ENCODE data around the gene PTPRG. TPM values are rescaled to one million over a fixed set of nuclear protein-coding genes. Genes with fewer than 3 reads are reported as not detected.

PTPRG gene
- total RNA-seq, 1 experiment from 2014 or later = 0.74 TPM

DNA sequence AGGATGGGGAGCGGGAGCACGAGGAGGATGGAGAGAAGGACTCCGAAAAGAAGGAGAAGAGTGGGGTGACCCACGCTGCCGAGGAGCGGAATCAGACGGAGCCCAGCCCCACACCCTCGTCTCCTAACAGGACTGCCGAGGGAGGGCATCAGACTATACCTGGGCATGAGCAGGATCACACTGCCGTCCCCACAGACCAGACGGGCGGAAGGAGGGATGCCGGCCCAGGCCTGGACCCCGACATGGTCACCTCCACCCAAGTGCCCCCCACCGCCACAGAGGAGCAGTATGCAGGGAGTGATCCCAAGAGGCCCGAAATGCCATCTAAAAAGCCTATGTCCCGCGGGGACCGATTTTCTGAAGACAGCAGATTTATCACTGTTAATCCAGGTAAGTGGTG lies 642.2 kb downstream of the PTPRG start:
- H3K4me1 ChIP-seq (ENCODE audit: control insufficient read depth, insufficient read depth, low read length) = no peaks in the 10 kb centered on the region
- ChIA-PET POLR2A (no interaction called here), CTCF (no interaction called here)
- no peak overlapping the region for H3K4me3 ChIP-seq (ENCODE audit: low read depth in 2 of 2, low read length in 2 of 2)
- DNase-seq (ENCODE audit: low read depth, low spot score) = no peak
- H3K27ac ChIP-seq (ENCODE audit: low read length) = no peak overlapping the region
- no peaks in the 10 kb centered on the region for H3K36me3 ChIP-seq (ENCODE audit: control insufficient read depth, insufficient read depth, low read length)
- ATAC-seq = no peak
- TF ChIP-seq, protein P1, sequence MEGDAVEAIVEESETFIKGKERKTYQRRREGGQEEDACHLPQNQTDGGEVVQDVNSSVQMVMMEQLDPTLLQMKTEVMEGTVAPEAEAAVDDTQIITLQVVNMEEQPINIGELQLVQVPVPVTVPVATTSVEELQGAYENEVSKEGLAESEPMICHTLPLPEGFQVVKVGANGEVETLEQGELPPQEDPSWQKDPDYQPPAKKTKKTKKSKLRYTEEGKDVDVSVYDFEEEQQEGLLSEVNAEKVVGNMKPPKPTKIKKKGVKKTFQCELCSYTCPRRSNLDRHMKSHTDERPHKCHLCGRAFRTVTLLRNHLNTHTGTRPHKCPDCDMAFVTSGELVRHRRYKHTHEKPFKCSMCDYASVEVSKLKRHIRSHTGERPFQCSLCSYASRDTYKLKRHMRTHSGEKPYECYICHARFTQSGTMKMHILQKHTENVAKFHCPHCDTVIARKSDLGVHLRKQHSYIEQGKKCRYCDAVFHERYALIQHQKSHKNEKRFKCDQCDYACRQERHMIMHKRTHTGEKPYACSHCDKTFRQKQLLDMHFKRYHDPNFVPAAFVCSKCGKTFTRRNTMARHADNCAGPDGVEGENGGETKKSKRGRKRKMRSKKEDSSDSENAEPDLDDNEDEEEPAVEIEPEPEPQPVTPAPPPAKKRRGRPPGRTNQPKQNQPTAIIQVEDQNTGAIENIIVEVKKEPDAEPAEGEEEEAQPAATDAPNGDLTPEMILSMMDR (IDR thresholded peaks at IDR 0.05) = no peak
- no peak for TF ChIP-seq TCF7L2 (IDR thresholded peaks at IDR 0.05; ENCODE audit: low read depth, low read length)
- no peak for TF ChIP-seq POLR2AphosphoS5 (IDR thresholded peaks at IDR 0.05; ENCODE audit: low read depth, low read length)
- TF ChIP-seq SIN3A (IDR thresholded peaks at IDR 0.05; ENCODE audit: borderline replicate concordance, insufficient read depth, low read depth, low read length) = no peak
- TF ChIP-seq, protein P2, sequence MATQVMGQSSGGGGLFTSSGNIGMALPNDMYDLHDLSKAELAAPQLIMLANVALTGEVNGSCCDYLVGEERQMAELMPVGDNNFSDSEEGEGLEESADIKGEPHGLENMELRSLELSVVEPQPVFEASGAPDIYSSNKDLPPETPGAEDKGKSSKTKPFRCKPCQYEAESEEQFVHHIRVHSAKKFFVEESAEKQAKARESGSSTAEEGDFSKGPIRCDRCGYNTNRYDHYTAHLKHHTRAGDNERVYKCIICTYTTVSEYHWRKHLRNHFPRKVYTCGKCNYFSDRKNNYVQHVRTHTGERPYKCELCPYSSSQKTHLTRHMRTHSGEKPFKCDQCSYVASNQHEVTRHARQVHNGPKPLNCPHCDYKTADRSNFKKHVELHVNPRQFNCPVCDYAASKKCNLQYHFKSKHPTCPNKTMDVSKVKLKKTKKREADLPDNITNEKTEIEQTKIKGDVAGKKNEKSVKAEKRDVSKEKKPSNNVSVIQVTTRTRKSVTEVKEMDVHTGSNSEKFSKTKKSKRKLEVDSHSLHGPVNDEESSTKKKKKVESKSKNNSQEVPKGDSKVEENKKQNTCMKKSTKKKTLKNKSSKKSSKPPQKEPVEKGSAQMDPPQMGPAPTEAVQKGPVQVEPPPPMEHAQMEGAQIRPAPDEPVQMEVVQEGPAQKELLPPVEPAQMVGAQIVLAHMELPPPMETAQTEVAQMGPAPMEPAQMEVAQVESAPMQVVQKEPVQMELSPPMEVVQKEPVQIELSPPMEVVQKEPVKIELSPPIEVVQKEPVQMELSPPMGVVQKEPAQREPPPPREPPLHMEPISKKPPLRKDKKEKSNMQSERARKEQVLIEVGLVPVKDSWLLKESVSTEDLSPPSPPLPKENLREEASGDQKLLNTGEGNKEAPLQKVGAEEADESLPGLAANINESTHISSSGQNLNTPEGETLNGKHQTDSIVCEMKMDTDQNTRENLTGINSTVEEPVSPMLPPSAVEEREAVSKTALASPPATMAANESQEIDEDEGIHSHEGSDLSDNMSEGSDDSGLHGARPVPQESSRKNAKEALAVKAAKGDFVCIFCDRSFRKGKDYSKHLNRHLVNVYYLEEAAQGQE (IDR thresholded peaks at IDR 0.05; ENCODE audit: insufficient read depth in 1 of 2, low read depth in 2 of 2, low read length in 1 of 2) = no peak
- in situ Hi-C loops (cut with HindIII; ENCODE audit: low pct_unique_long_range_greater_than_20kb, low sequenced_read_pairs) = no loop called here
- no TSS peak for BruUV-seq (replicated peaks)
- no peaks in the 10 kb centered on the region for H3K27me3 ChIP-seq (ENCODE audit: control insufficient read depth, insufficient read depth, low read length)
- H3K9me3 ChIP-seq (ENCODE audit: control insufficient read depth, insufficient read depth, low read depth, low read length) = no peaks in the 10 kb centered on the region
- intact Hi-C loops (cut with micrococcal nuclease; ENCODE audit: unreplicated experiment) = loop anchor here (10.0 kb wide), 1 partner anchor 131 kb away; no protein-coding TSS in a partner anchor

DNA sequence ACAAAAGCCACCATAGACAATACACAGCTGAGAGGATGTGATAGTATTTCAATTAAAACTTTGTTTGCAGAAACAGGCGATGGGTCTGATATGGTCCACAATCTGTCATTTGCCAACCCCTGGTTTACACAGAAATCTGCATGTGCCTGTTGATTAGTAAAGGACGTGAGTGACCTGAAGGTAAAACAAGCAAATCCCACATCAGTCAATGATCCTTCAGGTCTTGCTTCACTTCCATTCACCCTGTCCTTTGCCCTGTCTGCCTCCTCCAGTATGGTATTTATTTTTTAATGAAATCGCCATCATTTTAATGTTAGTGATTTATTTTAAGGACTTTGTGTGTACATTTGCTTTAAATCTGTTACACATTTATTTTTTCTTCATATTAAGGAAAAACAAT lies 645.8 kb downstream of the PTPRG start:
- DNase-seq (ENCODE audit: low read depth, low spot score) (no peak), ATAC-seq (no peak)
- Histone ChIP-seq H3K36me3 (ENCODE audit: control insufficient read depth, insufficient read depth, low read length) (no peaks in the 10 kb centered on the region), H3K4me3 (ENCODE audit: low read depth in 2 of 2, low read length in 2 of 2) (no peak overlapping the region), H3K27ac (ENCODE audit: low read length) (no peak overlapping the region), H3K27me3 (ENCODE audit: control insufficient read depth, insufficient read depth, low read length) (no peaks in the 10 kb centered on the region), H3K4me1 (ENCODE audit: control insufficient read depth, insufficient read depth, low read length) (peaks cover 3% of the 10 kb centered on the region; the same call in 1 of the 2 replicates), H3K9me3 (ENCODE audit: control insufficient read depth, insufficient read depth, low read depth, low read length) (no peaks in the 10 kb centered on the region)
- BruUV-seq (replicated peaks) = no TSS peak
- CTCF ChIA-PET = interaction anchor here (0.7 kb wide), 1 partner anchor 54 kb away, joined by 9 read pairs; no protein-coding TSS in a partner anchor
- in situ Hi-C loops (cut with HindIII; ENCODE audit: low pct_unique_long_range_greater_than_20kb, low sequenced_read_pairs) = no loop called here
- intact Hi-C loops (cut with micrococcal nuclease; ENCODE audit: unreplicated experiment) = loop anchor here (10.0 kb wide), 1 partner anchor 128 kb away; no protein-coding TSS in a partner anchor
- POLR2A ChIA-PET = no interaction called here
- TF ChIP-seq POLR2AphosphoS5 (IDR thresholded peaks at IDR 0.05; ENCODE audit: low read depth, low read length) (no peak), TCF7L2 (IDR thresholded peaks at IDR 0.05; ENCODE audit: low read depth, low read length) (no peak), SIN3A (IDR thresholded peaks at IDR 0.05; ENCODE audit: borderline replicate concordance, insufficient read depth, low read depth, low read length) (no peak)
- TF ChIP-seq, protein P2 (IDR thresholded peaks at IDR 0.05; ENCODE audit: insufficient read depth in 1 of 2, low read depth in 2 of 2, low read length in 1 of 2) = no peak
- TF ChIP-seq, protein P1 (IDR thresholded peaks at IDR 0.05) = no peak

Data from Panc1 (cell line).